Stimulated activated CD8-positive, alpha-beta memory T cell treated with anti-CD3 and anti-CD28 coated beads, Interleukin-4, amount 100 ng/mL, for 24 hours (primary cell): ENCODE data around the gene PXYLP1.
"Not testable (repeated sequence)": the region's sequence is repeated elsewhere in the genome, so short reads cannot be mapped to it uniquely, and the experiment has no call there.

ENCODE experiments used
- DNase-seq: peaks from one replicate; pipeline ENCODE4 v3.0.0-alpha.2; 2020; ENCODE audit warnings: low read depth

The PXYLP1 gene

GRCh38 chr3:141231101-141231951 is at the start of gene PXYLP1:
TSS of gene PXYLP1 (plus strand) at chr3:141231825. CDS start at chr3:141260176, 28,351 bp downstream.
- peak; percentile 88 for DNase-seq

GRCh38 chr3:141183606-141184005 is 48.0 kb upstream of the PXYLP1 start:
- DNase-seq: no peak

- no peak for DNase-seq
Observed at GRCh38 chr3:141184430-141184829, 47.2 kb upstream of the PXYLP1 start.

- DNase-seq: no peak
Observed at GRCh38 chr3:141191097-141191749, 40.4 kb upstream of the PXYLP1 start.

- peak; percentile 96 for DNase-seq
Observed at GRCh38 chr3:141192345-141192744, 39.3 kb upstream of the PXYLP1 start.

GRCh38 chr3:141193066-141193830 is 38.4 kb upstream of the PXYLP1 start:
- no peak for DNase-seq

- no peak for DNase-seq
Observed at GRCh38 chr3:141201122-141201521, 30.5 kb upstream of the PXYLP1 start.

GRCh38 chr3:141202682-141203081 is 28.9 kb upstream of the PXYLP1 start:
- DNase-seq: no peak

- no peak for DNase-seq
Observed at GRCh38 chr3:141203866-141204265, 27.8 kb upstream of the PXYLP1 start.

GRCh38 chr3:141204343-141204742 is 27.3 kb upstream of the PXYLP1 start:
- no peak for DNase-seq

- DNase-seq: not testable (repeated sequence)
Observed at GRCh38 chr3:141211306-141211705, 20.3 kb upstream of the PXYLP1 start.

GRCh38 chr3:141212101-141212500 is 19.5 kb upstream of the PXYLP1 start:
- no peak for DNase-seq

GRCh38 chr3:141212555-141212954 is 19.1 kb upstream of the PXYLP1 start:
- DNase-seq: no peak

- no peak for DNase-seq
Observed at GRCh38 chr3:141216975-141217374, 14.7 kb upstream of the PXYLP1 start.

GRCh38 chr3:141217389-141217788 is 14.2 kb upstream of the PXYLP1 start:
- DNase-seq: no peak

GRCh38 chr3:141218162-141218835 is 13.3 kb upstream of the PXYLP1 start:
- DNase-seq: no peak

GRCh38 chr3:141218926-141219325 is 12.7 kb upstream of the PXYLP1 start:
- no peak for DNase-seq

GRCh38 chr3:141223673-141224166 is 7.9 kb upstream of the PXYLP1 start:
- DNase-seq: no peak

- DNase-seq: no peak
Observed at GRCh38 chr3:141225939-141226338, 5.7 kb upstream of the PXYLP1 start.

GRCh38 chr3:141227216-141227615 is 4.4 kb upstream of the PXYLP1 start:
- DNase-seq: no peak

- no peak for DNase-seq
Observed at GRCh38 chr3:141227752-141228151, 3.9 kb upstream of the PXYLP1 start.

GRCh38 chr3:141228395-141228794 is 3.2 kb upstream of the PXYLP1 start:
- no peak for DNase-seq
